GM18519 (cell line): ENCODE data around the gene TLR5.
"Not testable (repeated sequence)": the region's sequence is repeated elsewhere in the genome, so short reads cannot be mapped to it uniquely, and the experiment has no call there.

Experiments used
- ATAC-seq: cut with Tn5 transposase; IDR thresholded peaks from one replicate; pipeline ENCODE4 v1.9.1; 2021; ENCODE audit warnings: mild to moderate bottlenecking, moderate library complexity; ENCODE audit not compliant: unreplicated experiment, low FRiP score

TLR5 gene

GRCh38 chr1:223142795-223143536 is at the start of gene TLR5:
TSS of gene TLR5 (minus strand) at chr1:223143248. CDS start at chr1:223113031, 30,217 bp downstream.
- ATAC-seq = peak; percentile 83

GRCh38 chr1:223189903-223190724 is 47.1 kb upstream of the TLR5 start:
- peak; percentile 56 for ATAC-seq

GRCh38 chr1:223189525-223189902 is 46.5 kb upstream of the TLR5 start:
- no peak for ATAC-seq

- ATAC-seq = no peak
Observed at GRCh38 chr1:223188618-223189356, 45.7 kb upstream of the TLR5 start.

GRCh38 chr1:223186800-223187199 is 43.8 kb upstream of the TLR5 start:
- no peak for ATAC-seq

- no peak for ATAC-seq
Observed at GRCh38 chr1:223183268-223183862, 40.3 kb upstream of the TLR5 start.

GRCh38 chr1:223180731-223181321 is 37.8 kb upstream of the TLR5 start:
- ATAC-seq = no peak

- ATAC-seq = no peak
Observed at GRCh38 chr1:223179786-223180185, 36.7 kb upstream of the TLR5 start.

GRCh38 chr1:223179280-223179679 is 36.2 kb upstream of the TLR5 start:
- ATAC-seq = no peak

- no peak for ATAC-seq
Observed at GRCh38 chr1:223177681-223178080, 34.6 kb upstream of the TLR5 start.

- no peak for ATAC-seq
Observed at GRCh38 chr1:223176437-223176836, 33.4 kb upstream of the TLR5 start.

- ATAC-seq = no peak
Observed at GRCh38 chr1:223175633-223176032, 32.6 kb upstream of the TLR5 start.

GRCh38 chr1:223175032-223175431 is 32.0 kb upstream of the TLR5 start:
- ATAC-seq = no peak

GRCh38 chr1:223169458-223169857 is 26.4 kb upstream of the TLR5 start:
- not testable (repeated sequence) for ATAC-seq

- no peak for ATAC-seq
Observed at GRCh38 chr1:223161321-223161720, 18.3 kb upstream of the TLR5 start.

GRCh38 chr1:223156343-223156742 is 13.3 kb upstream of the TLR5 start:
- no peak for ATAC-seq

GRCh38 chr1:223155153-223155552 is 12.1 kb upstream of the TLR5 start:
- ATAC-seq = no peak

GRCh38 chr1:223153177-223154119 is 10.4 kb upstream of the TLR5 start:
- no peak for ATAC-seq

- no peak for ATAC-seq
Observed at GRCh38 chr1:223152399-223152798, 9.4 kb upstream of the TLR5 start.
